Kidney capillary endothelial cell (primary cell): ENCODE data around the gene UBE2U.

Experiments
- DNase-seq: peaks from one replicate; pipeline ENCODE4 v3.0.0-alpha.2; 2018; ENCODE audit warnings: low spot score

Gene UBE2U

GRCh38 chr1:64203420-64203819 lies at the start of gene UBE2U:
Gene UBE2U (plus strand): TSS chr1:64203623. CDS start chr1:64204051, 428 bp downstream.
- no peak for DNase-seq

GRCh38 chr1:64155278-64155677 lies 48.1 kb upstream of the UBE2U start:
- DNase-seq: no peak

GRCh38 chr1:64161357-64161941 lies 42.0 kb upstream of the UBE2U start:
- no peak for DNase-seq

- DNase-seq: no peak
Observed at GRCh38 chr1:64162151-64162550, 41.3 kb upstream of the UBE2U start.

GRCh38 chr1:64162804-64163203 lies 40.6 kb upstream of the UBE2U start:
- DNase-seq: no peak

GRCh38 chr1:64163431-64163830 lies 40.0 kb upstream of the UBE2U start:
- no peak for DNase-seq

GRCh38 chr1:64163970-64164369 lies 39.5 kb upstream of the UBE2U start:
- DNase-seq: peak; percentile 1

GRCh38 chr1:64166629-64167028 lies 36.8 kb upstream of the UBE2U start:
- DNase-seq: no peak

GRCh38 chr1:64167176-64167575 lies 36.2 kb upstream of the UBE2U start:
- DNase-seq: no peak

- no peak for DNase-seq
Observed at GRCh38 chr1:64171246-64171645, 32.2 kb upstream of the UBE2U start.

- DNase-seq: peak; percentile 80
Observed at GRCh38 chr1:64171797-64172281, 31.6 kb upstream of the UBE2U start.

- DNase-seq: no peak
Observed at GRCh38 chr1:64172458-64172983, 30.9 kb upstream of the UBE2U start.

GRCh38 chr1:64173336-64173940 lies 30.0 kb upstream of the UBE2U start:
- no peak for DNase-seq

- DNase-seq: no peak
Observed at GRCh38 chr1:64175639-64176038, 27.8 kb upstream of the UBE2U start.

GRCh38 chr1:64176659-64177058 lies 26.8 kb upstream of the UBE2U start:
- DNase-seq: no peak

- no peak for DNase-seq
Observed at GRCh38 chr1:64179588-64179987, 23.8 kb upstream of the UBE2U start.

- no peak for DNase-seq
Observed at GRCh38 chr1:64182207-64182606, 21.2 kb upstream of the UBE2U start.

- no peak for DNase-seq
Observed at GRCh38 chr1:64183395-64184002, 19.9 kb upstream of the UBE2U start.

- DNase-seq: peak; percentile 3
Observed at GRCh38 chr1:64184003-64184440, 19.4 kb upstream of the UBE2U start.

- DNase-seq: no peak
Observed at GRCh38 chr1:64186138-64186897, 17.1 kb upstream of the UBE2U start.

- no peak for DNase-seq
Observed at GRCh38 chr1:64186898-64187280, 16.5 kb upstream of the UBE2U start.

GRCh38 chr1:64187646-64188045 lies 15.8 kb upstream of the UBE2U start:
- no peak for DNase-seq

GRCh38 chr1:64192290-64192689 lies 11.1 kb upstream of the UBE2U start:
- no peak for DNase-seq
